Endothelial cell of umbilical vein (primary cell): ENCODE measurements around the gene ITIH3. TPM values are rescaled to one million over a fixed set of nuclear protein-coding genes. Genes with fewer than 3 reads are reported as not detected.

ENCODE experiments used
- BruUV-seq: library from RNA; stranded (reverse); fragments of 400-500 nt; replicated peaks from 2 replicates; lab custom pipeline; 2021; lab: Mats Ljungman, UMichigan
- CTCF ChIA-PET: fragments of 300-600, 350-600 bp; sonication (Branson Sonifier 250); formaldehyde crosslinking; loops from one replicate; lab custom pipeline; 2021; ENCODE audit warnings: antibody characterized with exemption, inconsistent platforms; lab: Charles Lee
- POLR2A ChIA-PET: fragments of 300-600, 350-600 bp; sonication (Branson Sonifier 250); formaldehyde crosslinking; loops from one replicate; lab custom pipeline; 2021; ENCODE audit warnings: antibody characterized with exemption, inconsistent platforms; lab: Charles Lee
- DNase-seq: peaks from one replicate; pipeline ENCODE4 v3.0.0-alpha.2; 2011; ENCODE audit warnings: low read depth, low spot score
- FAIRE-seq: peaks from 2 replicates; lab custom pipeline; 2011; peaks lifted over from hg19 to GRCh38; lab: Jason Lieb, UNC
- H2AFZ ChIP-seq: 2 replicates; pipeline ENCODE4 v1.6.0; 2012; ENCODE audit warnings: low read depth, low read length, control low read depth, inconsistent platforms
- H3K27ac ChIP-seq: 2 replicates; pipeline ENCODE4 v1.5.1; 2011; ENCODE audit warnings: low read depth, mild to moderate bottlenecking, control low read depth, low read length, moderate library complexity; ENCODE audit not compliant: insufficient read depth
- H3K27me3 ChIP-seq, 2 experiments: 2 replicates each; pipeline versions ENCODE4 v1.6.0 to v1.6.1; 2011; ENCODE audit warnings: low read length in 2 of 2, mixed read lengths in 1 of 2; ENCODE audit not compliant: control insufficient read depth in 2 of 2, insufficient read depth in 2 of 2
- H3K36me3 ChIP-seq, 2 experiments: 2 replicates in 1 of 2; 3 replicates in 1 of 2; pipeline ENCODE4 v1.5.1; 2011; ENCODE audit warnings: low read length in 2 of 2, mild to moderate bottlenecking in 1 of 2, moderate library complexity in 1 of 2; ENCODE audit not compliant: control insufficient read depth in 2 of 2, insufficient read depth in 2 of 2; ENCODE audit errors: extremely low read depth in 1 of 2
- H3K4me1 ChIP-seq: 3 replicates; pipeline ENCODE4 v1.5.1; 2011; ENCODE audit warnings: mild to moderate bottlenecking, low read length; ENCODE audit not compliant: control insufficient read depth, insufficient read depth; ENCODE audit errors: extremely low read depth
- H3K4me2 ChIP-seq: 2 replicates; pipeline ENCODE4 v1.6.1; 2011; ENCODE audit warnings: low read length, control low read depth, mixed read lengths; ENCODE audit not compliant: insufficient read depth
- H3K4me3 ChIP-seq, 3 experiments: fragments of 200-600 bp in 1 of 3; sonication (generic), shearing (Covaris generic) in 1 of 3; replicated peaks in 1 of 3; 2 replicates each; pipeline ENCODE4 v1.5.1; 2011 to 2016; ENCODE audit warnings: control low read depth in 3 of 3, low read length in 3 of 3, mild to moderate bottlenecking in 2 of 3, inconsistent platforms in 1 of 3, low read depth in 1 of 3, moderate library complexity in 1 of 3; ENCODE audit not compliant: insufficient read depth in 1 of 3
- H3K79me2 ChIP-seq: 2 replicates; pipeline ENCODE4 v1.6.0; 2012; ENCODE audit warnings: low read length, inconsistent platforms; ENCODE audit not compliant: control insufficient read depth, insufficient read depth
- H3K9ac ChIP-seq: replicated peaks from 2 replicates; pipeline ENCODE3; 2011; ENCODE audit warnings: low read length, control low read depth; ENCODE audit not compliant: insufficient read depth; ENCODE audit errors: extremely low read depth
- H3K9me1 ChIP-seq: replicated peaks from 3 replicates; pipeline ENCODE4 v1.6.0; 2011; ENCODE audit warnings: mild to moderate bottlenecking, low read length; ENCODE audit not compliant: control insufficient read depth, insufficient read depth; ENCODE audit errors: extremely low read depth
- H3K9me3 ChIP-seq: replicated peaks from 2 replicates; pipeline ENCODE4 v1.5.1; 2012; ENCODE audit warnings: low read length, inconsistent platforms; ENCODE audit not compliant: control insufficient read depth, insufficient read depth
- H4K20me1 ChIP-seq: replicated peaks from 2 replicates; pipeline ENCODE3; 2011; ENCODE audit warnings: mild to moderate bottlenecking, low read length; ENCODE audit not compliant: control insufficient read depth, insufficient read depth; ENCODE audit errors: extremely low read depth
- CTCF ChIP-seq, 2 donors: IDR thresholded peaks; 1 replicate in 1 of 2; 2 replicates in 1 of 2; pipeline ENCODE4 v1.5.1; 2011; ENCODE audit warnings: low read length in 2 of 2, mild to moderate bottlenecking in 2 of 2, moderate library complexity in 2 of 2, control low read depth in 1 of 2, inconsistent platforms in 1 of 2, low read depth in 1 of 2; ENCODE audit not compliant: insufficient read depth in 1 of 2; ENCODE audit errors: extremely low read depth in 1 of 2
- EZH2 ChIP-seq: IDR thresholded peaks from 2 replicates; pipeline ENCODE4 v1.6.1; 2012; ENCODE audit warnings: borderline replicate concordance, low read depth, mild to moderate bottlenecking, moderate library complexity, low read length, inconsistent platforms; ENCODE audit not compliant: severe bottlenecking
- FOS ChIP-seq: IDR thresholded peaks from 2 replicates; pipeline ENCODE4 v1.6.1; 2011; ENCODE audit warnings: mild to moderate bottlenecking, low read length, moderate library complexity, borderline replicate concordance; ENCODE audit not compliant: insufficient read depth
- GATA2 ChIP-seq: IDR thresholded peaks from 2 replicates; pipeline ENCODE4 v1.7.0; 2011; ENCODE audit warnings: low read depth, mild to moderate bottlenecking, moderate library complexity, mixed read lengths, low read length; ENCODE audit not compliant: insufficient read length, insufficient read depth
- JUN ChIP-seq: IDR thresholded peaks from 2 replicates; pipeline ENCODE4 v1.6.1; 2011; ENCODE audit warnings: borderline replicate concordance, low read depth; ENCODE audit not compliant: insufficient read length, insufficient read depth
- MAX ChIP-seq: IDR thresholded peaks from 2 replicates; pipeline ENCODE4 v1.6.1; 2011; ENCODE audit not compliant: insufficient read depth, insufficient read length
- MYC ChIP-seq: IDR thresholded peaks from one replicate; pipeline ENCODE4 v1.6.1; 2011; ENCODE audit warnings: mild to moderate bottlenecking, low read depth, low read length
- POLR2A ChIP-seq: IDR thresholded peaks from 2 replicates; pipeline ENCODE4 v1.6.1; 2012; ENCODE audit warnings: low read depth, mild to moderate bottlenecking, control low read depth, low read length
- POLR2AphosphoS5 ChIP-seq: IDR thresholded peaks from 2 replicates; pipeline ENCODE4 v1.6.1; 2012; ENCODE audit warnings: low read depth, mild to moderate bottlenecking, control low read depth, low read length, moderate library complexity; ENCODE audit not compliant: insufficient read depth
- dilution Hi-C: fragments of 300-500 bp; cut with MboI; formaldehyde crosslinking; loops from one replicate; pipeline ENCODE4 v1.15.0; 2019; ENCODE audit warnings: low sequenced_read_pairs; ENCODE audit not compliant: extremely low pct_ligation_motif_present
- intact Hi-C: fragments of 100-400 bp; cut with micrococcal nuclease; formaldehyde crosslinking; loops from one replicate; pipeline ENCODE4 v1.10.0; 2022
- polyA plus RNA-seq, 4 experiments: library from polyadenylated mRNA; depleted of rRNA in 3 of 4; stranded (reverse) in 3 of 4; unstranded in 1 of 4; fragments of >200 nt; gene quantifications; 2 replicates each; pipeline versions ENCODE4 v1.2.1 to v1.2.3, GENCODE V29; 2011 to 2012; ENCODE audit warnings: missing spikeins in 1 of 4
- total RNA-seq: library from RNA; stranded (reverse); gene quantifications from 2 replicates; pipeline ENCODE4 v1.2.3, GENCODE V29; 2021

The ITIH3 gene
- total and polyA plus RNA-seq, 2 donors (not counting 3 experiments of a cell fraction or from before 2014, with no cell fraction given): not detected

GRCh38 chr3:52790337-52790736 is 4.3 kb upstream of the ITIH3 start:
- no peak overlapping the region for H3K4me3 ChIP-seq
- dilution Hi-C loops (no loop called here), intact Hi-C loops (no loop called here)
- no peak for TF ChIP-seq MAX
- no peak for TF ChIP-seq EZH2
- no peak for TF ChIP-seq CTCF (IDR thresholded peaks at IDR 0.05; ENCODE audit: extremely low read depth in 1 of 2, insufficient read depth in 1 of 2, low read depth in 1 of 2, low read length in 2 of 2)
- no peak for TF ChIP-seq GATA2
- no peak for TF ChIP-seq FOS
- no peak for TF ChIP-seq MYC
- TF ChIP-seq POLR2A: no peak
- no peak for TF ChIP-seq JUN
- TF ChIP-seq POLR2AphosphoS5: no peak
- no peaks in the 10 kb centered on the region for H4K20me1 ChIP-seq
- FAIRE-seq: no peak
- H3K9ac ChIP-seq: no peak overlapping the region
- no peak overlapping the region for H3K4me2 ChIP-seq
- no TSS peak for BruUV-seq
- DNase-seq: no peak
- no peaks in the 10 kb centered on the region for H3K36me3 ChIP-seq
- H2AFZ ChIP-seq: no peak overlapping the region
- no peaks in the 10 kb centered on the region for H3K9me3 ChIP-seq
- no peaks in the 10 kb centered on the region for H3K79me2 ChIP-seq
- H3K4me1 ChIP-seq: no peaks in the 10 kb centered on the region
- H3K27ac ChIP-seq: no peak overlapping the region
- POLR2A ChIA-PET: no interaction called here
- CTCF ChIA-PET: interaction anchor here (1.4 to 1.5 kb wide), 2 partner anchors 8 to 31 kb away, joined by 3 read pairs; no protein-coding TSS in a partner anchor
- no peaks in the 10 kb centered on the region for H3K27me3 ChIP-seq
- H3K9me1 ChIP-seq: no peaks in the 10 kb centered on the region
